ENCODE measurements around the gene ST8SIA2. TPM values are rescaled to one million over a fixed set of nuclear protein-coding genes. Genes with fewer than 3 reads are reported as not detected.

ST8SIA2 gene
- total and polyA plus RNA-seq, 2 donors from 2014 or later = 0.38 TPM; not detected in 1

DNA sequence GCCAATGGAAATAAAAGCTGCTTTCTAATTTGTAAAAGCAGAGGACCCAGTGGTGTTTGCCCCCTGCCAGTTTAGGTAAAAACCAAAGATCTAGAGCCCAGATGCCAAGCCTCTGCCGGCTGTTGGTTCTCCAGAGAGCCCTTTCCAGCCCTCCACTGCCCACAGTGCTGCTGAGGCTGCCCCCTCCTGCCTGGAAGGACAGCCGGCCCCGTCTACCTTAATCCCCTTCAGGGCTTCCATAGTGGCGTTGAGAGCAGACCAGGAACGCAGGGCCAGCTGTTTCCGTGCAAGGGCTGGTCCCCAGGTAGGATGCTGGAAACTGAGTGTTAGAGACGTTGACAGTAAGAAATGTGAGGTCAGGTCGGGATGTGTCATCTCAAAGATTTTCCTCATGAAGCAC lies 6.9 kb downstream of the ST8SIA2 start:
- TF ChIP-seq, protein P1, sequence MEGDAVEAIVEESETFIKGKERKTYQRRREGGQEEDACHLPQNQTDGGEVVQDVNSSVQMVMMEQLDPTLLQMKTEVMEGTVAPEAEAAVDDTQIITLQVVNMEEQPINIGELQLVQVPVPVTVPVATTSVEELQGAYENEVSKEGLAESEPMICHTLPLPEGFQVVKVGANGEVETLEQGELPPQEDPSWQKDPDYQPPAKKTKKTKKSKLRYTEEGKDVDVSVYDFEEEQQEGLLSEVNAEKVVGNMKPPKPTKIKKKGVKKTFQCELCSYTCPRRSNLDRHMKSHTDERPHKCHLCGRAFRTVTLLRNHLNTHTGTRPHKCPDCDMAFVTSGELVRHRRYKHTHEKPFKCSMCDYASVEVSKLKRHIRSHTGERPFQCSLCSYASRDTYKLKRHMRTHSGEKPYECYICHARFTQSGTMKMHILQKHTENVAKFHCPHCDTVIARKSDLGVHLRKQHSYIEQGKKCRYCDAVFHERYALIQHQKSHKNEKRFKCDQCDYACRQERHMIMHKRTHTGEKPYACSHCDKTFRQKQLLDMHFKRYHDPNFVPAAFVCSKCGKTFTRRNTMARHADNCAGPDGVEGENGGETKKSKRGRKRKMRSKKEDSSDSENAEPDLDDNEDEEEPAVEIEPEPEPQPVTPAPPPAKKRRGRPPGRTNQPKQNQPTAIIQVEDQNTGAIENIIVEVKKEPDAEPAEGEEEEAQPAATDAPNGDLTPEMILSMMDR (IDR thresholded peaks at IDR 0.05; ENCODE audit: borderline replicate concordance, extremely low read depth, insufficient read depth) = no peak
- intact Hi-C loops (cut with DNase I) = no loop called here
- FAIRE-seq (no peak), DNase-seq (no peak)
- Histone ChIP-seq H3K27ac (ENCODE audit: low read depth in 2 of 2, low read length in 2 of 2) (no peak overlapping the region), H3K4me1 (ENCODE audit: control insufficient read depth in 2 of 3, insufficient read depth in 2 of 3, low read depth in 1 of 3, low read length in 3 of 3) (no peaks in the 10 kb centered on the region), H3K9ac (ENCODE audit: low read length in 3 of 3) (no peak overlapping the region), H3K9me3 (ENCODE audit: control insufficient read depth in 2 of 3, insufficient read depth in 1 of 3, low read length in 3 of 3) (no peaks in the 10 kb centered on the region), H3K27me3 (ENCODE audit: control insufficient read depth, insufficient read depth, low read length) (no peaks in the 10 kb centered on the region), H3K4me3 (ENCODE audit: low read length in 3 of 3) (no peak overlapping the region), H3K36me3 (ENCODE audit: control insufficient read depth in 2 of 3, insufficient read depth in 3 of 3, low read length in 3 of 3) (no peaks in the 10 kb centered on the region)

DNA sequence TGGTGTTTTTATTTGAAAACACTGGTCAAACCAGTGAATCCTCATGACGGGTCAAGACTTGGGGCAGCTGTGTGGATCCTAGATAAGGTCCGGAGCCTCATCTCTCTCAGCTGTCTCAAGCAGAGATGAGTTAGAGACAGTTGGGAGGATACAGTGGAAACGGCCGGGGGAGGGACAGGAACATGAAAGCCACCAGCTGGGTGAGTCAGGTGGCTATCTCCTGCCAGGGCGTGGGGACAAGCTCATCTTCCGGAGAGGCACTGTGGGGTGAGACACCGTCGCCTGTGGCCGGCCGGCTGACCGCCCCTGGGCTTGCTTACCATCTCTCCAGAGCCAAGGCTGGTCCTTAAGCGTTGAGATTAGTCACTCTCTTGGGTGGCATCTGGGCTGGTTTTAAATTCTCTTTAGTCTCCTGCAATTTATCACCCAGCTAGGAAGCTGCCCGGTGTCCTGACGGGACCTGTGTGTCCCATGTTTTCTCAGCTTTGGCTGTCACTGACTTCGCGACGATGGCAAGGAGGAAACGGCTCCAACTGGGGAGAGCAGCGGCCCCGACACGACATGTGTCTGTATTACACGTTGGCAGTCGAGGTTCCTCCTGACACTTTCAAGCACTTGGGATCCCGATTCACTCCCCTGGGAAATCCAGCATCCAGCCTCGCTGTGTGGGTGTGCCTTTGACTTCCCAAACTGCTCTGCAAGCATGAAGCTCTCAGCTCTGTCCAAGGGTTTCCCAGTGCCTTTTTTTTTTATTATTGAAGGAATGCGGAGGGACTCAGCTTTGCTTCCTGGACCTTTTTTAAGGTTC lies 7.5 kb downstream of the ST8SIA2 start:
- intact Hi-C loops (cut with DNase I) = no loop called here
- no peaks in the 10 kb centered on the region for H3K4me1 ChIP-seq (ENCODE audit: control insufficient read depth in 2 of 3, insufficient read depth in 2 of 3, low read depth in 1 of 3, low read length in 3 of 3)
- no peak overlapping the region for H3K27ac ChIP-seq (ENCODE audit: low read depth in 2 of 2, low read length in 2 of 2)
- H3K36me3 ChIP-seq (ENCODE audit: control insufficient read depth in 2 of 3, insufficient read depth in 3 of 3, low read length in 3 of 3) = no peaks in the 10 kb centered on the region
- H3K4me3 ChIP-seq (ENCODE audit: low read length in 3 of 3) = no peak overlapping the region
- H3K9me3 ChIP-seq (ENCODE audit: control insufficient read depth in 2 of 3, insufficient read depth in 1 of 3, low read length in 3 of 3) = no peaks in the 10 kb centered on the region
- DNase-seq = peak in 1 of 5 donors; percentile 21
- FAIRE-seq = no peak
- no peak overlapping the region for H3K9ac ChIP-seq (ENCODE audit: low read length in 3 of 3)
- no peaks in the 10 kb centered on the region for H3K27me3 ChIP-seq (ENCODE audit: control insufficient read depth, insufficient read depth, low read length)
- TF ChIP-seq, protein P1 (IDR thresholded peaks at IDR 0.05; ENCODE audit: borderline replicate concordance, extremely low read depth, insufficient read depth) = no peak

- intact Hi-C loops (cut with DNase I) = no loop called here
- H3K36me3 ChIP-seq (ENCODE audit: control insufficient read depth in 2 of 3, insufficient read depth in 3 of 3, low read length in 3 of 3) = no peaks in the 10 kb centered on the region
- H3K27ac ChIP-seq (ENCODE audit: low read depth in 2 of 2, low read length in 2 of 2) = no peak overlapping the region
- no peaks in the 10 kb centered on the region for H3K9me3 ChIP-seq (ENCODE audit: control insufficient read depth in 2 of 3, insufficient read depth in 1 of 3, low read length in 3 of 3)
- DNase-seq (peak in 2 of 5 donors; percentile 20 to 54), FAIRE-seq (no peak)
- no peak overlapping the region for H3K4me3 ChIP-seq (ENCODE audit: low read length in 3 of 3)
- H3K9ac ChIP-seq (ENCODE audit: low read length in 3 of 3) = no peak overlapping the region
- TF ChIP-seq, protein P1 (IDR thresholded peaks at IDR 0.05; ENCODE audit: borderline replicate concordance, extremely low read depth, insufficient read depth) = no peak
- H3K27me3 ChIP-seq (ENCODE audit: control insufficient read depth, insufficient read depth, low read length) = no peaks in the 10 kb centered on the region
- H3K4me1 ChIP-seq (ENCODE audit: control insufficient read depth in 2 of 3, insufficient read depth in 2 of 3, low read depth in 1 of 3, low read length in 3 of 3) = no peaks in the 10 kb centered on the region
These were observed 9.1 kb downstream of the ST8SIA2 start for GRCh38 chr15:92402751-92403150.

Data from kidney (tissue), 14 donors.